22Rv1 (cell line): ENCODE measurements around the gene TMC1.
"Not testable (repeated sequence)": the region's sequence is repeated elsewhere in the genome, so short reads cannot be mapped to it uniquely, and the experiment has no call there.

Source experiments
- H3K27ac ChIP-seq: fragments of 450-650 bp; 2 replicates; pipeline ENCODE4 v1.5.1; 2017
- ZFX ChIP-seq: fragments of 450-650 bp; IDR thresholded peaks from 2 replicates; pipeline ENCODE4 v1.6.1; 2017; ENCODE audit warnings: antibody characterized with exemption, borderline replicate concordance
- TF ChIP-seq, protein P1 (sequence below): fragments of 450-650 bp; IDR thresholded peaks from 2 replicates; pipeline ENCODE4 v1.5.1; 2017; ENCODE audit warnings: mild to moderate bottlenecking

Gene TMC1

GRCh38 chr9:72836790-72837189 lies 315.4 kb downstream of the TMC1 start:
- TF ChIP-seq, protein P1, sequence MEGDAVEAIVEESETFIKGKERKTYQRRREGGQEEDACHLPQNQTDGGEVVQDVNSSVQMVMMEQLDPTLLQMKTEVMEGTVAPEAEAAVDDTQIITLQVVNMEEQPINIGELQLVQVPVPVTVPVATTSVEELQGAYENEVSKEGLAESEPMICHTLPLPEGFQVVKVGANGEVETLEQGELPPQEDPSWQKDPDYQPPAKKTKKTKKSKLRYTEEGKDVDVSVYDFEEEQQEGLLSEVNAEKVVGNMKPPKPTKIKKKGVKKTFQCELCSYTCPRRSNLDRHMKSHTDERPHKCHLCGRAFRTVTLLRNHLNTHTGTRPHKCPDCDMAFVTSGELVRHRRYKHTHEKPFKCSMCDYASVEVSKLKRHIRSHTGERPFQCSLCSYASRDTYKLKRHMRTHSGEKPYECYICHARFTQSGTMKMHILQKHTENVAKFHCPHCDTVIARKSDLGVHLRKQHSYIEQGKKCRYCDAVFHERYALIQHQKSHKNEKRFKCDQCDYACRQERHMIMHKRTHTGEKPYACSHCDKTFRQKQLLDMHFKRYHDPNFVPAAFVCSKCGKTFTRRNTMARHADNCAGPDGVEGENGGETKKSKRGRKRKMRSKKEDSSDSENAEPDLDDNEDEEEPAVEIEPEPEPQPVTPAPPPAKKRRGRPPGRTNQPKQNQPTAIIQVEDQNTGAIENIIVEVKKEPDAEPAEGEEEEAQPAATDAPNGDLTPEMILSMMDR = no peak
- no peak for TF ChIP-seq ZFX
- H3K27ac ChIP-seq = no peak overlapping the region

- no peak overlapping the region for H3K27ac ChIP-seq
- no peak for TF ChIP-seq ZFX
- TF ChIP-seq, protein P1 = no peak
Measured at GRCh38 chr9:72839085-72839484, 317.7 kb downstream of the TMC1 start.

DNA sequence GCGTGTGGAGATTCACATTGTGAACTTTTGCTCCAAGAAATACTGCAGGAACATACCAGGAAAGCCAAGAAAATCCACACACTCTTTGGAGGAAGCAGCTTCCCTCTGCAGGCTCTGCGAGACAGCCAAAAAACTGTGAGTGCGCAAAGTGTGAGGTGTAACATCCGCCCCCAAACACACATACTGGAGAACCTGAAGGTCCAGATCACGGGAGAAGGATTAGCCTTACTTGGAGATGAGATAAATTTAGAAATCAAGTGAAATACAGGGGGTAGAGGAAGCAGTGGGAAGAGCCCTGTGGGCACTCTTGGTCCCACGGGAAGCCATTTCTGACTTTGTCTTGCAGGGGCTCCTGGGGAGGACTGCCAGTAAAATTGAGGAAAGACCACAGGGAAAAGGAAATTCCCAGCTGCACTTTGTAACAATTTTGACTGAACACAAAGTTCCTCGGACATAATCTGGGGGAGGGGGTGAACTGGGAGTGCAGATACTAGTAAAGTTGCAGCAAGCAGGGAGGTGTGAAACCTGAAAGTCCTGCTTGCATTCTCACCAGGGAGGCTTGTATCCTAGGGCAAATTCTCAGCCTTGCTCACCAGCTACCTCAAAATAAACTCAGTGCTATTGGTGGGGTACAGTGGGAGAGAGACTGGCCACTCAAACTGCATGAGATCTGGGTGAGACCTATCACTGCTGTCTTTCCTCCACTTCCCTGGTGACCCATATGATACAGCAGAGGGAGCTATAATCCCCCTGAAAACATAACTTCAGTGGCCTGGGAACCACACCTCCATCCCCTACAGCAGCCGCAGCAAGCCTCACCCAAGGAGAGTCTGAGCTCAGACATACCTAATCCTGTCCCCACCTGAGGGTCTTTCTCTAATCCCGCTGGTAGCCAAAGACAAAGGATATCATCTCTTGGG lies 322.4 kb downstream of the TMC1 start:
- no peak overlapping the region for H3K27ac ChIP-seq
- TF ChIP-seq ZFX = no peak
- TF ChIP-seq, protein P1 = peak; percentile 15; the same call in 1 of the 2 replicates

DNA sequence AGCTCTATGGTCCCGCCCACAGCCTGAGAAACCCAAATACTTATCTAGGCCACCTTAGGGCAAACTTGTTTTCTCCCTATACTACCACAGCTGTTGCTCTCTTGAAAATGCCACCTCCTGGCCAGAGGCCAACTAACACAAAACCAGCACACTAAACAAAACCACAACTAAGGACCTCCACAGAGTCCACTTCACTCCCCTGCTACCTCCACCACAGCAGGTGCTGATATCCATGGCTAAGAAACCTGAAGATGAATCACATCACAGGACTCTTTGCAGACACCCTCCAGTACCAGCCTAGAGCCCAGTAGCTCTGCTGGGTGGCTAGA lies 323.0 kb downstream of the TMC1 start:
- no peak overlapping the region for H3K27ac ChIP-seq
- no peak for TF ChIP-seq ZFX
- TF ChIP-seq, protein P1 = no peak

- not testable (repeated sequence) for H3K27ac ChIP-seq
Measured at GRCh38 chr9:72845052-72845451, 323.6 kb downstream of the TMC1 start.

GRCh38 chr9:72850209-72850608 lies 328.8 kb downstream of the TMC1 start:
- H3K27ac ChIP-seq = not testable (repeated sequence)

GRCh38 chr9:72855321-72855720 lies 333.9 kb downstream of the TMC1 start:
- H3K27ac ChIP-seq = no peak overlapping the region
- no peak for TF ChIP-seq ZFX

DNA sequence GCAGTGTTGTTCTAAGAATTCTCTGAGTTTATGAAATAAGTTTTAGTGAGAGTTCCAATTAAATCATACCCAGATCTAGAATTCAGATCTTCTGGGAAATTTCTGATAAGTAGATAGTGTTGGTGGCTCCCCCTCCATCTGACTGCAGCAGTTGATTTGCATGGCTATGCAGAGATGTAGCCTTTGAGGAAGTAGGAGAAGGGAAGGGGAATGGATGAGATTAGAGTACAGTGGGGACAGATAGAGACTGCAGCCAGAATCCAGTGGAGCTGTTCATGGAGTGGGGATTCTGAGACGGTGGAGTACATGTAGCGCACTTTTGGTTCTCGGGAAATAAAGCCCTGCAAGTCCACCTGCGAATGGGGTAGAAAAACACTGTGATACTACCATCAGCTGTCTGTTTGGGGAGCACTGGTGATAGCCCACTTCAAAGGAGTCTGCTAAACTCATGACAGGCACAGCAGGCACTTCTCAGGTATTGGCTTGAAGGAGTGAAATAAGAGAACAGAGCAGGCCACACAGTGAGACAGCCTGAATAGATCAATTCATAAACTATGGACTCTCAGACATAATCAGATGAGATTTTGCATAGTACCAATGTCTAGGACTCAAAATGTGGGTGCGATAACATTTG lies 334.6 kb downstream of the TMC1 start:
- TF ChIP-seq ZFX = no peak
- TF ChIP-seq, protein P1 = no peak
- no peak overlapping the region for H3K27ac ChIP-seq
